ENCODE measurements around the gene AGRN.
"Not testable (repeated sequence)": the region's sequence is repeated elsewhere in the genome, so short reads cannot be mapped to it uniquely, and the experiment has no call there.

The AGRN gene

DNA sequence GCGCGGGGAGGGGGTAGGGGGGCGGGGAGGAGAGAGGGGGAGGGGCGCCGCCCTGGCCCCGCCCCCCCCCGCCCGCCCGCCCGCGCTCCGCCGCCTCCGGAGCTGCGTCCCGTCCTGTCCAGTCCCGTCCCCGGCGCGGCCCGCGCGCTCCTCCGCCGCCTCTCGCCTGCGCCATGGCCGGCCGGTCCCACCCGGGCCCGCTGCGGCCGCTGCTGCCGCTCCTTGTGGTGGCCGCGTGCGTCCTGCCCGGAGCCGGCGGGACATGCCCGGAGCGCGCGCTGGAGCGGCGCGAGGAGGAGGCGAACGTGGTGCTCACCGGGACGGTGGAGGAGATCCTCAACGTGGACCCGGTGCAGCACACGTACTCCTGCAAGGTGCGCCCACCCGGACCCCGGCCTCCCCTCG is at the start of gene AGRN:
AGRN (plus strand) TSS at position 121 of the 405 bp plus-strand sequence; CDS start at position 174, 53 bp downstream.
- no peak for DNase-seq

- no peak for DNase-seq
These were observed 49.5 kb upstream of the AGRN start for GRCh38 chr1:970242-970972.

GRCh38 chr1:970973-971730 is 48.8 kb upstream of the AGRN start:
- no peak for DNase-seq

- DNase-seq = no peak
These were observed 48.0 kb upstream of the AGRN start for GRCh38 chr1:971751-972506.

GRCh38 chr1:972726-973458 is 47.0 kb upstream of the AGRN start:
- DNase-seq = no peak

DNA sequence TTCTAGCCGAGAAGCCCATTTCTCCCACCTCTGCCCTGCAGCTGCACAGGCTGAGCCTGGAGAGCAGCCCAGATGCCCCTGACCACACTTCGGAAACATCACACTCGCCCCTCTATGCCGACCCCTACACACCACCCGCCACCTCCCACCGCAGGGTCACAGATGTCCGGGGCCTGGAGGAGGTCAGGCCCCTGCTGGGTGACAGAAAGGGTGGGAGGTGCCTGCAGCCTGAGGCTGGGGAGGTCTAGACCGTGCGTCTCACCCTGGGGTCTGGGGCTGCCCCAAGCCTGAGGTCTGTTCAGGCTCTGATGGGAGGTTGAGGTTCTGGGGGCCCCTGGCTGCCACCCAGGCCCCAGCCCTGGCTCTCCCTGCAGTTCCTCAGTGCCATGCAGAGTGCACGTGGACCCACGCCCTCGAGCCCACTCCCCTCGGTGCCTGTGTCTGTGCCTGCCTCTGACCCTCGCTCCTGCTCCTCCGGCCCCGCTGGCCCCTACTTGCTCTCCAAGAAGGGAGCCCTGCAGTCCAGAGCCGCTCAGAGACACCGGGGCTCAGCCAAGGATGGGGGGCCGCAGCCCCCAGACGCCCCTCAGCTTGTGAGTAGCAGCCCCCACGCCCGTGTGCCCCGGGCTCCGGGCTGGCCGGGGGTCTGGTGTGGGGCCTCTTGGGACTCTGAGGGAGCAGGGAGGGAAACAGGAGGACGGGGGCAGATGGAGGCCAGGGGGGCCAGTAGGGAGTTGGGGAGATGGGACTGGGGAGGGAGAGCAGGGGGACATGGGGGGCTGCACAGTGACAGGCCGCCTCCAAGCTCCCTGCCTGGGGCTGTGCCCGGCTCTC is 46.2 kb upstream of the AGRN start:
- no peak for DNase-seq

DNA sequence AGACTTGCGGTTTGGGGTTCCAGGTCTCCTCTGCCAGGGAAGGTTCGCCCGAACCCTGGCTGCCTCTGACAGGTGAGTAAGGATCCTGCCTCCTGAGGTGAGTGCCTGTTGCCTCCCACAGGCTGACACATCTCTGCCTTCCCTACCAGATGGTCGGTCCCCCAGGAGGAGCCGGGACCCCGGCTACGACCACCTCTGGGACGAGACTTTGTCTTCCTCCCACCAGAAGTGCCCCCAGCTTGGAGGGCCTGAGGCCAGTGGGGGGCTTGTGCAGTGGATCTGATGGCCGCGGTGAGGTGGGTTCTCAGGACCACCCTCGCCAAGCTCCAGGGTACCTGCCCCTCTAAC is 45.7 kb upstream of the AGRN start:
- DNase-seq = no peak

DNA sequence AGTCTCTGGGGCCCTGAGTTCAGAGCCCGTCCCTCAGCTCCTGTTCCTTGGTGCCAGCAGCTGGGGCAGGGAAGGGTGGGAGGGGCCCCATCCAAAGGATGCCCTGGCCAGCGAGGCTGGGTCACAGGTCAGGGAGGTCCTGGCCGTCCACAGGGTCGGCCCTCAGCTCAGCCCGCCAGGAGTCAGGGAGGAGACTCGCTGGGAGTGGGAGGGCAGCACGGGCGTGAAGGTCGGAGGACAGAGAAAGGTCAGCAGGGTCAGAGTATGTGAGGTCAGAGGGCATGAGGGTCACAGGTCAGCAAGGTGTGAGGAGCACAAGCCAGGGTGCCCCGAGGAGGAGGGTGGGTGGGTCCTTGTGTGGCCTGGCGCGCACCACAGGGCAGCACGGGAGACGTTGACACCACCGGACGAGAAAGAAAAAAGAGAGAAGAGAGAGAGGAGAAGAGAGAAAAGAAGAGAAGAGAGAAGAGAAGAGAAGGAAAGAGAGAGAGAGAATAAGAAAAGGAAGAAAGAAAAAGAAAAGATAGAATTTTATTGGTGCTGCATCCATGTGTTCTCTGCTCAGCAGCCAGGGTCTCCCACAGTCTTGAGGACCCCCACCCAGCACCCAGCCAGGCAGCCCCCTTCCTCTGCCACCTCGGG is 45.1 kb upstream of the AGRN start:
- no peak for DNase-seq

DNA sequence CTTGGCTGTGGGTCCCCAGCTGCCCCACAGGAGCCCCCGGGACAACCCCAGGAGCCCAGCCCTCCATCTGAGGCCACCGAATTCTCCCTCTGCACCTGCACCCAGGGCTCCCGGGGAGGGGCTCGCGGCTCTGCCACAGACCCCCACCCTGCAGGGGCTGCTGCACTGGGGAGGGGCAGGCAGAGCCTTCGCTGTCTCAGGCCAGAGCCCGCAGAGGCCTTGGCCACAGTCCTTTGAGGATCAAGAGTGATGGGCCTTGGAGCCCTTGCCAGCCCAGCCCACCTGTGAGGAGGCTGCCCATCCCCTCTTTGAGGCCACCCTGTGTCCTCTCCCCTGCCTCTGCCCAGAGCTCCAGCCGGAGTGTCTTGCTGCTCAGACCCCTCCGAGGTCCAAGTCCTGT is 44.6 kb upstream of the AGRN start:
- no peak for DNase-seq

- peak; percentile 71 for DNase-seq
These were observed 43.8 kb upstream of the AGRN start for GRCh38 chr1:975896-976683.

GRCh38 chr1:976791-977190 is 43.1 kb upstream of the AGRN start:
- not testable (repeated sequence) for DNase-seq

DNA sequence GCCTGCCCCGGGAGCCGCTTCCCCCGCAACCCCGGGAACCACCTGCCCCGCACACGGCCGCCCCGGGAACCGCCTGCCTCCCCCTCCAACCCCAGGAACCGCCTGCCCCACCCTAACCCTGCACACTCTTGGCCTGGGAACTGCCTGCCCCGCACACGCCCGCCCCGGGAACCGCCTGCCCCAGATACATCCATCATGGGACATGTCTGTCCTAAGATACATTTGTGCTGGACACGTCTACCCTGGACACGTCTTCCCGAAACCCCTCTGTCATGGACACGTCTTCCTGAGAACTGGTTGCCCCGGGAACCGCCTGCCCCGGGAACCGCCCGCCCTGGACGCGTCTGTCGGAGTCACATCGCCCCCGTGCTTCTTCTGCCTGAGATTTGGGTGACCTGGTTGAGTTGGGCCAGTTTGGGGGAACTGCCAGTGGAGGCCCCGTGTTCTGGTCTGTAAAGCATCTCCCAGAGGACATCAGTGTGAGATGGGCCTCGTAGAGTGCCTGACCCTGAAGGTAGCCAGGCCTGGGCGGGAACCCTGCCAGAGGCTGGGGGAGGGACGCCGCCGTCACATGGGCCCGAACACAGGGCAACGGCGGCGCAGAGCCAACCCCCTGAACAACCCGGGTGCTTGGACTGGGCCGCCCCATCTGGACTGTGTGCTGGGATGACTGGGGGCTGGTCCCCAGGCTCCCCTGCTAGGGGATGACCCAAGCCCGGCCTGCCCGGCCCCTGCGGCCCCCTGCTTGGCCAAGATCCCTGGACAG is 41.7 kb upstream of the AGRN start:
- no peak for DNase-seq

GRCh38 chr1:978835-979743 is 40.8 kb upstream of the AGRN start:
- DNase-seq = no peak

DNA sequence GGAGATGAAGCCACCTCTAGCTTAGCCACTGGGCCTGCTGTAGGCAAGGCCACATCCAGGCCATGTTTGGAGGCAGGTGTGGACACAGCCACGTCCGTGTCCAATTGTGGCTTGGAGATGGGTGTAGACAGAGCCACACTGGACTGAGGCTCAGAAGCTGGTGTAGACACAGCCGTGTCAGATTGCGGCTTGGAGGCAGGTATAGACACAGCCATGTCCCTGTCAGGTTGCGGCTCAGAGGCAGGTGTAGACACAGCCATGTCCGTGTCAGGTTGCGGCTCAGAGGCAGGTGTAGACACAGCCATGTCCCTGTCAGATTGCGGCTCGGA is 40.2 kb upstream of the AGRN start:
- DNase-seq = no peak

GRCh38 chr1:980137-980571 is 39.8 kb upstream of the AGRN start:
- DNase-seq = no peak

DNA sequence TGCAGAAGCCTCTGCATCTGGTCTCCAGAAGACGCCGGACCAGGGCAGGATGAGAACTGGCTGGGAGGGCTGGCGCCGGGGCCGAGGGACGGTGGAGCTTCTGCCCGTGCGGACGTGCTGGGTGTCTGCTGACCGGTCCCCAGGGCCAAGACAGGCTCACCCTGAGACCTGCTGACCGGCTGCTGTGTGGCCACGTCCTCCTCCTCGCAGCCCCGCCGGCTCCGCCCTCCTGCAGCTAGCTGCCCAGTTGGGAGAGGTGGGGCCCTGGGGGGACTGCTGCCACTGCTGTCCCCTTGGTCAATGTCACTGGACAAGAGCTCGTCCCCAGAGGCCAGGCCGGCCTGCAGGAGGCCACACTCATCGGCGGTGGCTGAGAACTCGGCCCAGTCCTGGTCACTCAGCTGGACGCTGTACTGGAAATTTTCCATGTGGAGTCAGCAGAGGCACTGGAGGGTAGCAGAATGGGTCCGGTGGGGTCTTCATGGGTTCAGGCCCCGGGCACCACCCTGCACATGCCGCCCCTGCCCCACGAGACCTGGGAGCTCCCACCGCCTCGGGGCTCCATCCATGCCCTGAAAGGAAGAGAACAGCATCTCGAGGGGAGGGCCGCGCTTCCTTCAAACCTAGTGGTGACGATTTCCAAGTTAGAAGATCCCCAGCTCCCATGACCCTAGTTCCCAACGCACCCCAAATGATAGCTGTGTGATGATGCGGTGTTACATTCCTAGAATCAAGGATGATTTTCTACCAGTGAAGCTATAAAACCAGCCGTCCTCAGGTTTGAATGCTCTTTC is 39.1 kb upstream of the AGRN start:
- no peak for DNase-seq

- no peak for DNase-seq
These were observed 38.4 kb upstream of the AGRN start for GRCh38 chr1:981491-981954.

DNA sequence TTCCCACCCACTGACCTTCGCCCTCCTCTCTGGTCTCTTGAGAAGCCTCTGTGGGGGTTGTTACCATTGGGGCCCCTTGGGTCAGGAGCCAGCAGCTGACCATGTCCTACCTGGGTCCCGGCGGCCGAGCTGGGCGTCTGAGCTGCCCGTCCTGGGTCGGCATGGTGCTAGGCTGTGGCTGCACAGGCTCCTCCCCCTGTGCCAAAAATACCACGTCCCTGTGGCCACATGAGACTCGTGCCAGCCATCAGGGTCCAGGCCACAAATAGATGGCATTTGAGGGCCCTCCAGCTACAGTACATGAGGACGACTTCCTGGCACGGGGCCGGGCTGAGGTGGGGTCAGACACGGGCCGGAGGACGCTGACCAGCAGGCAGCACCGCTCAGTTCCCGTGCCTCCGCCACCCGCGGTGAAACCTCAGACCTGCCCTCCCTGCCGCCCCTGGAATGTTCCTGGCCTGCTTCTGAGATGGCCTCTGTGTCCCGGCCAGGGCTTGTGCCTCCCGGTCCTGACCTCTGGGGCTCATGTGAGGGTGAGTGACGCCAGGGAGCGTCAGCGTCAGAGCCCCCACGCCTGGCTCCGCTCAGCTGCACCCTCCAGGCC is 37.9 kb upstream of the AGRN start, which contains the start of gene PERM1:
PERM1 (minus strand) TSS at position 139 of the 604 bp plus-strand sequence. CDS start 1,064 bp downstream, outside the sequence.
- no peak for DNase-seq

Measured in stimulated activated CD4-positive, alpha-beta T cell treated with anti-CD3 and anti-CD28 coated beads, Interleukin-4, amount 100 ng/mL, for 1 hour (primary cell).